Stimulated activated CD8-positive, alpha-beta memory T cell treated with anti-CD3 and anti-CD28 coated beads, Interleukin-7, amount 100 ng/mL, for 1 hour (primary cell): ENCODE data around the gene SPTBN4.
"Not testable (repeated sequence)": the region's sequence is repeated elsewhere in the genome, so short reads cannot be mapped to it uniquely, and the experiment has no call there.

Source experiments
- DNase-seq, 2 donors: peaks; one replicate each; pipeline ENCODE4 v3.0.0-alpha.2; 2020; ENCODE audit warnings: low read depth in 2 of 2

SPTBN4 gene

GRCh38 chr19:40585982-40586422 is 119.2 kb downstream of the SPTBN4 start:
- DNase-seq, result no peak

- no peak for DNase-seq
Measured at GRCh38 chr19:40586611-40587010, 119.8 kb downstream of the SPTBN4 start.

GRCh38 chr19:40588110-40588854 is 121.5 kb downstream of the SPTBN4 start:
- DNase-seq, result no peak

- no peak for DNase-seq
Measured at GRCh38 chr19:40588926-40589569, 122.2 kb downstream of the SPTBN4 start.

- DNase-seq, result no peak
Measured at GRCh38 chr19:40589591-40590429, 123.0 kb downstream of the SPTBN4 start.

- DNase-seq, result no peak
Measured at GRCh38 chr19:40590464-40591265, 123.9 kb downstream of the SPTBN4 start.

- DNase-seq, result not testable (repeated sequence)
Measured at GRCh38 chr19:40591724-40592123, 124.9 kb downstream of the SPTBN4 start.

- DNase-seq, result no peak
Measured at GRCh38 chr19:40592170-40592569, 125.4 kb downstream of the SPTBN4 start.

GRCh38 chr19:40594255-40594654 is 127.5 kb downstream of the SPTBN4 start:
- DNase-seq, result no peak

- DNase-seq, result no peak
Measured at GRCh38 chr19:40594657-40595091, 127.9 kb downstream of the SPTBN4 start.

GRCh38 chr19:40596608-40597328 is 130.0 kb downstream of the SPTBN4 start:
- no peak for DNase-seq

GRCh38 chr19:40597329-40597838 is 130.6 kb downstream of the SPTBN4 start:
- DNase-seq, result no peak

- peak; percentile 70 to 76 for DNase-seq
Measured at GRCh38 chr19:40598121-40598917, 131.5 kb downstream of the SPTBN4 start.

- DNase-seq, result no peak
Measured at GRCh38 chr19:40598918-40599307, 132.1 kb downstream of the SPTBN4 start.

- DNase-seq, result no peak
Measured at GRCh38 chr19:40599331-40599901, 132.6 kb downstream of the SPTBN4 start.

- DNase-seq, result no peak
Measured at GRCh38 chr19:40599902-40600569, 133.2 kb downstream of the SPTBN4 start.

GRCh38 chr19:40600570-40601133 is 133.9 kb downstream of the SPTBN4 start:
- no peak for DNase-seq

- no peak for DNase-seq
Measured at GRCh38 chr19:40601134-40601974, 134.6 kb downstream of the SPTBN4 start, which contains the start of gene LTBP4. Gene LTBP4 (plus strand): TSS chr19:40601369. CDS start chr19:40601388, 19 bp downstream.
